ENCODE data around the gene TTI1.

- TF ChIP-seq CTCF (IDR thresholded peaks at IDR 0.05 in 2 of 3, conservative IDR thresholded peaks at IDR 0.05 in 1 of 3; ENCODE audit: borderline replicate concordance in 1 of 3, insufficient read depth in 1 of 3, low read depth in 2 of 3, low read length in 2 of 3) (no peak), POLR2AphosphoS5 (IDR thresholded peaks at IDR 0.05; ENCODE audit: low read depth, low read length) (no peak), REST (IDR thresholded peaks at IDR 0.05; ENCODE audit: low read depth) (no peak), POLR2A (IDR thresholded peaks at IDR 0.05; ENCODE audit: borderline replicate concordance, extremely low read depth, insufficient read depth, insufficient read length) (no peak)
Measured at GRCh38 chr20:37971561-37972127, 61.6 kb downstream of the TTI1 start.
